IPS-20b (cell line): ENCODE measurements around the gene IFITM10.

Experiments used
- H3K27ac ChIP-seq: one replicate; pipeline ENCODE4 v1.5.1; 2013; ENCODE audit warnings: low read length
- H3K27me3 ChIP-seq: 2 replicates; pipeline ENCODE4 v1.6.1; 2013; ENCODE audit warnings: mild to moderate bottlenecking, low read length, inconsistent platforms; ENCODE audit not compliant: insufficient read depth
- H3K36me3 ChIP-seq: 2 replicates; pipeline ENCODE4 v1.6.1; 2013; ENCODE audit warnings: low read depth, mild to moderate bottlenecking, inconsistent platforms, low read length, moderate library complexity; ENCODE audit not compliant: insufficient read depth
- H3K4me1 ChIP-seq: 2 replicates; pipeline ENCODE4 v1.6.1; 2013; ENCODE audit warnings: mild to moderate bottlenecking, control low read depth, inconsistent platforms, low read length, moderate library complexity; ENCODE audit not compliant: insufficient read depth
- H3K4me3 ChIP-seq: 2 replicates; pipeline ENCODE4 v1.5.1; 2013; ENCODE audit warnings: mild to moderate bottlenecking, low read length, inconsistent platforms
- H3K9ac ChIP-seq: 2 replicates; pipeline ENCODE4 v1.6.1; 2013; ENCODE audit warnings: low read depth, mild to moderate bottlenecking, inconsistent platforms, low read length, moderate library complexity
- H3K9me3 ChIP-seq: 2 replicates; pipeline ENCODE4 v1.6.1; 2013; ENCODE audit warnings: mild to moderate bottlenecking, low read depth, low read length, inconsistent platforms; ENCODE audit not compliant: insufficient read depth

Gene IFITM10

GRCh38 chr11:1746511-1746931, 3.9 kb downstream of the IFITM10 start:
- no peak overlapping the region for H3K4me3 ChIP-seq
- no peaks in the 10 kb centered on the region for H3K36me3 ChIP-seq
- no peak overlapping the region for H3K27ac ChIP-seq
- no peak overlapping the region for H3K9ac ChIP-seq
- H3K27me3 ChIP-seq: peaks cover 70% of the 10 kb centered on the region
- H3K4me1 ChIP-seq: no peaks in the 10 kb centered on the region; the same call in 1 of the 2 replicates
- peaks cover 5% of the 10 kb centered on the region; the same call in 1 of the 2 replicates for H3K9me3 ChIP-seq

GRCh38 chr11:1745701-1746320, 4.6 kb downstream of the IFITM10 start:
- H3K4me3 ChIP-seq: no peak overlapping the region
- no peak overlapping the region for H3K9ac ChIP-seq
- H3K36me3 ChIP-seq: no peaks in the 10 kb centered on the region
- no peak overlapping the region for H3K27ac ChIP-seq
- H3K27me3 ChIP-seq: peaks cover 76% of the 10 kb centered on the region
- peaks cover 5% of the 10 kb centered on the region; the same call in 1 of the 2 replicates for H3K9me3 ChIP-seq
- H3K4me1 ChIP-seq: no peaks in the 10 kb centered on the region; the same call in 1 of the 2 replicates

DNA sequence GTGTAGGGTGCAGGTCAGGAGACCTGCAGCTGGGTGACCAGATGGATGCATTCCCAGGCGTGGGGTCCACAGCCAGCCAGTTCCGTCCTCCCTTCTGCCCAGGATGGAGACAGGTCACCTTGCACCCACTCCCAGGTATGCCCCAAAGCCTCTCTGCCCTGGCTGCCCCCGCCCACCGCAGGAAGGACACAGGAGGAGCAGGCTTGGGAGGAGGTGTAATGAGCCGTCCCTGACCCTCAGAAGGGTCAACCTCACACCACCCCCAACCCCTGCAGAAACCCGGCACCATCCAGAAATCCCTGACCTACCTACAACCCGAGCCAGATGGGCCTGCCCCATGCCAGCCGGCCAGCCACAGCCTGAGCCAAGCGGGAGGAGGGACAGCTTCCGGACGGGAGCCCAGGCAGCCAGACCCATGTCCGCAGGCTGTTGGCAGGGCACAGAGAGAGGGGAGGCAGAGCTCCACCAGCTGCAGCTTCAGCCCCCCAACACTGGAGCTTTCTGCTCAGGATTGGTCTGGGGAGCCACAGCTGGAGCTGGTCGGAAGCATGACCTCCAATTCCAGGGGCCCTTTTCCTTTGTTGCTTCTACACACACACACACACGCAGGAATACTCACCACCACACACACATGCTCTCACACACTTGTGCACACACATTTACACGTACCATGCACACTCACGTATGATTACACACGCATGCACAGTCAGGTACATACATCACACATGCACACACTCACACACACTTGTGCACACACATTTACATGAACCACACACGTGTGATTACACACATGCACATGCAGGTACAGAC, 5.3 kb downstream of the IFITM10 start:
- no peaks in the 10 kb centered on the region for H3K36me3 ChIP-seq
- H3K4me3 ChIP-seq: no peak overlapping the region

DNA sequence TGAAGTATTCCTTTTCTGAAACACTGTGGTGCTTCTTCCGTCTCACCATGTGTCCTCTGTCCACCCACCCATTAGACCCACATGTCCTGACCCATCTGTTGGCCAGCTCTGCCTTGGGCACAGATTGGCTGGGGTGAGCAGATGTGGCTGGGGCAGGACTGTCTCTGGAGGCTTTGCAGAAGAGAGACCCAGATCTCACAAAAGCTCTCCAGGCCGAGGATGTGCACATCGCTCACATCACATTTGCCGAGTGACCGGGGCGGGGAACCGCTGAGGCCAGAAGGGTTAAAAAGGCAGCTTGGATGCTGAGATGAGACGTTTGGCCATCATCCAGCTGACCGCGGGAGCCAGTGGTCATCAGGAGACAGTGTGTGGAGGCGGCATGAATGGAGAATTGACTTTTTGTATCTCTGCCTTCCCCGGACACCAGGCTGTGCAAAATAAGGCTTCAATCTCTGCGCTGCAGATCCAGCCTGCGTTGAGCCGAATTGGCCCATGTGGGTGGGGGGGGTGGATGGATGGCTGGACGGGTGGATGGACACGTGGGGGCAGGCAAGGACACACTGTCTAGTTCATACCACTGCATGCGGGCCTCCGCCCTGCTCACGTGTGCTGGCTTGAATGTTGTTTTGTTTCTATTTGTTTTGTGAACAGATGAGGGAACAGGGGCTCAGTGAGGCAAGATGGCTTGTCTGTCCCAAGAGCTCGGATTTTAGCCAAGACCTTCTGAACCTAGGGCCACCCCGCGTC, 6.1 kb downstream of the IFITM10 start:
- no peak overlapping the region for H3K27ac ChIP-seq
- no peak overlapping the region for H3K4me3 ChIP-seq
- H3K9ac ChIP-seq: no peak overlapping the region
- no peaks in the 10 kb centered on the region for H3K4me1 ChIP-seq
- peaks cover 5% of the 10 kb centered on the region; the same call in 1 of the 2 replicates for H3K9me3 ChIP-seq
- peaks cover 73% of the 10 kb centered on the region for H3K27me3 ChIP-seq
- H3K36me3 ChIP-seq: no peaks in the 10 kb centered on the region

More for the DNA sequence above, 5.3 kb downstream of the IFITM10 start:
- peaks cover 74% of the 10 kb centered on the region for H3K27me3 ChIP-seq
- no peaks in the 10 kb centered on the region; the same call in 1 of the 2 replicates for H3K4me1 ChIP-seq
- no peak overlapping the region for H3K9ac ChIP-seq
- H3K9me3 ChIP-seq: peaks cover 5% of the 10 kb centered on the region; the same call in 1 of the 2 replicates
- H3K27ac ChIP-seq: no peak overlapping the region

GRCh38 chr11:1743585-1744136, 6.7 kb downstream of the IFITM10 start:
- H3K9me3 ChIP-seq: peaks cover 5% of the 10 kb centered on the region; the same call in 1 of the 2 replicates
- H3K27ac ChIP-seq: no peak overlapping the region
- no peaks in the 10 kb centered on the region for H3K36me3 ChIP-seq
- no peak overlapping the region for H3K4me3 ChIP-seq
- no peaks in the 10 kb centered on the region for H3K4me1 ChIP-seq
- H3K27me3 ChIP-seq: peaks cover 70% of the 10 kb centered on the region
- H3K9ac ChIP-seq: no peak overlapping the region

DNA sequence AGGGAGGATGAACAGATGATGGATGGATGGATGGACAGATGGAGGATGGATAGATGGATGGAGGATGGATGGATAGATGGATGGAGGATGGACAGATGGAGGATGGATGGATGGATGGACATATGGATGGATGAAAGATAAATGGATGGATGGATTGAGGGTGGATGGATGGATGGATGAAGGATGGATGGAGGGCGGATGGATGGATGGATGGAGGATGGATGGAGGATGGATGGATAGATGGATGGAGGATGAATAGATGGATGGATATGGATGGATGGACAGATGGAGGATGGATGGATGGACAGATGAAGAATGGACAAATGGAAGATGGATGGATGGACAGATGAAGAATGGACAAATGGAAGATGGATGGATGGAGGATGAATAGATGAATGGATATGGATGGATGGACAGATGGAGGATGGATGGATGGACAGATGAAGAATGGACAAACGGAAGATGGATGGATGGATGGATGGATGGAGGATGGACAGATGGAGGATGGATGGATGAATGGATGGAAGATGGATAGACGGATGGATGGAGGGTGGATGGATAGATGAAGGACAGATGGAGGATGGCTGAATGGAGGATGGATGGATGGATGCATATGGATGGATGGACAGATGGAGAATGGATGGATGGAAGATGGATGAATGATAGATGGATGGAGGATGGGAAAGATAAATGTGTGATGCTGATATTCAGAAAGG, 7.4 kb downstream of the IFITM10 start:
- H3K27me3 ChIP-seq: peaks cover 64% of the 10 kb centered on the region
- no peaks in the 10 kb centered on the region for H3K36me3 ChIP-seq
- no peak overlapping the region for H3K4me3 ChIP-seq
- peaks cover 5% of the 10 kb centered on the region; the same call in 1 of the 2 replicates for H3K9me3 ChIP-seq
- no peak overlapping the region for H3K27ac ChIP-seq
- H3K4me1 ChIP-seq: no peaks in the 10 kb centered on the region
- H3K9ac ChIP-seq: no peak overlapping the region

DNA sequence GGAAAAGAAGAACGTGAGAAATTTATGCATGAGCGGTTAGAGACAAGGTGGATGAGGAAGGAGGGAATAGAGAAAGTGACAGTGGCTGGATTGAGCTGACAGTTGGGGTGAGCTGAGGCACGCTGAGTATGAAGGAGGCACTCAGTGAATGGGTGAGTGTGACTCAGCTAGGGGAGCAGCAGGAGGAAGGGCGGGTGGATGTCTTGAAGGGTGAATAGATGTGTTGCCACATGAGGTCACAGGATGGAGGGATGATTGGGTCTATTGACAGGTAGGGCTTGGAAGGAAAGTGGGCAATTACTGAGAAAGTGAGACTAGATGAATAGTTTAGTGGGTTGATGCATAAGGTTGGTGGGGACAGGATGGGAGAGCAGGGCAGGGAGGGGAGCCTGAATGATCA, 8.0 kb downstream of the IFITM10 start:
- Histone ChIP-seq H3K36me3 (no peaks in the 10 kb centered on the region), H3K27me3 (peaks cover 63% of the 10 kb centered on the region), H3K27ac (no peak overlapping the region), H3K4me1 (no peaks in the 10 kb centered on the region), H3K9me3 (peaks cover 5% of the 10 kb centered on the region; the same call in 1 of the 2 replicates), H3K9ac (no peak overlapping the region), H3K4me3 (no peak overlapping the region)

DNA sequence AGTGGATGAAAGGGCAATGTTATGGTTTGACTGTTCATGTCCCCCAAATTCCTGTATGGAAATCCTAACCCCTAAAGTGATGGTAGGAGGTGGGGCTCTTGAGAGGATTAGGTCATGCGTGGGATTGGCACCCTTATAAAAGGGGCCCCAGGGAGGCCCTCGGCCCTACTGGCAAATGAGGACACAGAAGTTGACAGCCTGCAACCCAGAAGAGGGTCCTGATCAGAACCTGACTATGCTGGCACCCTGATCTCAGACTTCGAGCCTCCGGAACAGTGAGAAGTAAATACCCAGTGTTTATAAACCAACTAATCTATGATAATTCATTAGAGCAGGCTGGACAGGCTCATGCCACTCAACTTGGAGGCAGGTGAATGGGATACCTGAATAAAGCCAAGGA, 8.7 kb downstream of the IFITM10 start:
- Histone ChIP-seq H3K4me1 (no peaks in the 10 kb centered on the region), H3K9ac (no peak overlapping the region), H3K27ac (no peak overlapping the region), H3K4me3 (no peak overlapping the region), H3K27me3 (peaks cover 62% of the 10 kb centered on the region), H3K9me3 (peaks cover 5% of the 10 kb centered on the region; the same call in 1 of the 2 replicates), H3K36me3 (no peaks in the 10 kb centered on the region)

- Histone ChIP-seq H3K27ac (no peak overlapping the region), H3K9ac (no peak overlapping the region), H3K27me3 (peaks cover 63% of the 10 kb centered on the region), H3K4me3 (no peak overlapping the region), H3K9me3 (peaks cover 5% of the 10 kb centered on the region; the same call in 1 of the 2 replicates), H3K36me3 (no peaks in the 10 kb centered on the region), H3K4me1 (no peaks in the 10 kb centered on the region)
These were observed 9.4 kb downstream of the IFITM10 start for GRCh38 chr11:1740786-1741530.

- no peak overlapping the region for H3K9ac ChIP-seq
- H3K27me3 ChIP-seq: peaks cover 64% of the 10 kb centered on the region
- no peak overlapping the region for H3K27ac ChIP-seq
- H3K36me3 ChIP-seq: no peaks in the 10 kb centered on the region
- no peak overlapping the region for H3K4me3 ChIP-seq
- no peaks in the 10 kb centered on the region for H3K9me3 ChIP-seq
- no peaks in the 10 kb centered on the region for H3K4me1 ChIP-seq
These were observed 10.8 kb downstream of the IFITM10 start for GRCh38 chr11:1739576-1739975.
